Measurements from ENCODE around the gene TUBB2A.

- TF ChIP-seq POLR2AphosphoS5 (IDR thresholded peaks at IDR 0.05; ENCODE audit: low read depth, low read length), result no peak
- no peak for TF ChIP-seq CTCF (IDR thresholded peaks at IDR 0.05)
- TF ChIP-seq, protein P1, sequence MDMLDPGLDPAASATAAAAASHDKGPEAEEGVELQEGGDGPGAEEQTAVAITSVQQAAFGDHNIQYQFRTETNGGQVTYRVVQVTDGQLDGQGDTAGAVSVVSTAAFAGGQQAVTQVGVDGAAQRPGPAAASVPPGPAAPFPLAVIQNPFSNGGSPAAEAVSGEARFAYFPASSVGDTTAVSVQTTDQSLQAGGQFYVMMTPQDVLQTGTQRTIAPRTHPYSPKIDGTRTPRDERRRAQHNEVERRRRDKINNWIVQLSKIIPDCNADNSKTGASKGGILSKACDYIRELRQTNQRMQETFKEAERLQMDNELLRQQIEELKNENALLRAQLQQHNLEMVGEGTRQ (IDR thresholded peaks at IDR 0.05; ENCODE audit: borderline replicate concordance, low read depth, low read length), result no peak
- TF ChIP-seq, protein P2, sequence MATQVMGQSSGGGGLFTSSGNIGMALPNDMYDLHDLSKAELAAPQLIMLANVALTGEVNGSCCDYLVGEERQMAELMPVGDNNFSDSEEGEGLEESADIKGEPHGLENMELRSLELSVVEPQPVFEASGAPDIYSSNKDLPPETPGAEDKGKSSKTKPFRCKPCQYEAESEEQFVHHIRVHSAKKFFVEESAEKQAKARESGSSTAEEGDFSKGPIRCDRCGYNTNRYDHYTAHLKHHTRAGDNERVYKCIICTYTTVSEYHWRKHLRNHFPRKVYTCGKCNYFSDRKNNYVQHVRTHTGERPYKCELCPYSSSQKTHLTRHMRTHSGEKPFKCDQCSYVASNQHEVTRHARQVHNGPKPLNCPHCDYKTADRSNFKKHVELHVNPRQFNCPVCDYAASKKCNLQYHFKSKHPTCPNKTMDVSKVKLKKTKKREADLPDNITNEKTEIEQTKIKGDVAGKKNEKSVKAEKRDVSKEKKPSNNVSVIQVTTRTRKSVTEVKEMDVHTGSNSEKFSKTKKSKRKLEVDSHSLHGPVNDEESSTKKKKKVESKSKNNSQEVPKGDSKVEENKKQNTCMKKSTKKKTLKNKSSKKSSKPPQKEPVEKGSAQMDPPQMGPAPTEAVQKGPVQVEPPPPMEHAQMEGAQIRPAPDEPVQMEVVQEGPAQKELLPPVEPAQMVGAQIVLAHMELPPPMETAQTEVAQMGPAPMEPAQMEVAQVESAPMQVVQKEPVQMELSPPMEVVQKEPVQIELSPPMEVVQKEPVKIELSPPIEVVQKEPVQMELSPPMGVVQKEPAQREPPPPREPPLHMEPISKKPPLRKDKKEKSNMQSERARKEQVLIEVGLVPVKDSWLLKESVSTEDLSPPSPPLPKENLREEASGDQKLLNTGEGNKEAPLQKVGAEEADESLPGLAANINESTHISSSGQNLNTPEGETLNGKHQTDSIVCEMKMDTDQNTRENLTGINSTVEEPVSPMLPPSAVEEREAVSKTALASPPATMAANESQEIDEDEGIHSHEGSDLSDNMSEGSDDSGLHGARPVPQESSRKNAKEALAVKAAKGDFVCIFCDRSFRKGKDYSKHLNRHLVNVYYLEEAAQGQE (IDR thresholded peaks at IDR 0.05; ENCODE audit: low read depth, low read length), result no peak
- no peak for TF ChIP-seq YY1 (IDR thresholded peaks at IDR 0.05; ENCODE audit: low read depth)
- TF ChIP-seq SIN3A (IDR thresholded peaks at IDR 0.05; ENCODE audit: borderline replicate concordance, low read depth, low read length), result no peak
- no peak for TF ChIP-seq RCOR1 (IDR thresholded peaks at IDR 0.05; ENCODE audit: low read length)
- no peak for TF ChIP-seq GABPA (IDR thresholded peaks at IDR 0.05; ENCODE audit: low read depth)
- TF ChIP-seq ELF1 (IDR thresholded peaks at IDR 0.05), result no peak
- no peak for TF ChIP-seq EZH2phosphoT487 (IDR thresholded peaks at IDR 0.05; ENCODE audit: borderline replicate concordance, low read depth)
These were observed 29.6 kb upstream of the TUBB2A start for GRCh38 chr6:3186974-3187382.

Data from SK-N-SH (cell line).